NCI-H1048 (cell line): ENCODE data around the gene APOL6.
"Not testable (repeated sequence)": the region's sequence is repeated elsewhere in the genome, so short reads cannot be mapped to it uniquely, and the experiment has no call there.

Experiments
- DNase-seq: peaks from one replicate; lab custom pipeline; 2025; lab: John Stamatoyannopoulos, UW

The APOL6 gene

DNA sequence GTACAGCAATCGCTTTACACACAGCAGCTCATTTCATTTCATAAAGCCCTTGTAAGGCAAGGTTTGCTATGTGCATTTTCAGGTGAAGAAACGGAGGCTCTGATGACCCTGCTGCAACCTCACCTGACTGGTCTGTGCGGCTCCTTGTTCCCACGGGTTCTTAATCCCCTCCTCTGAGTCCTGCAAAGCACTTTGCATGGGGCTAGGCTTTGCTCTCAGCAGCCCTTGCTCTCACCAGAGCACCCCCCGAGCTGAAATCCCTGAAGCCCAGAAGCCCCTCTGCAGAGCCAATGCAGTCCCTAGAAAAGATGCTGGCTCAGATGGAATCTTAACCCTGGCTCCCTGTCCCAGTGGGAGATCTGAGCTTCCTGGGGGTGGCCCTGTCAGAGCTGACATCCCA is 11.0 kb upstream of the APOL6 start:
- DNase-seq, result no peak

DNA sequence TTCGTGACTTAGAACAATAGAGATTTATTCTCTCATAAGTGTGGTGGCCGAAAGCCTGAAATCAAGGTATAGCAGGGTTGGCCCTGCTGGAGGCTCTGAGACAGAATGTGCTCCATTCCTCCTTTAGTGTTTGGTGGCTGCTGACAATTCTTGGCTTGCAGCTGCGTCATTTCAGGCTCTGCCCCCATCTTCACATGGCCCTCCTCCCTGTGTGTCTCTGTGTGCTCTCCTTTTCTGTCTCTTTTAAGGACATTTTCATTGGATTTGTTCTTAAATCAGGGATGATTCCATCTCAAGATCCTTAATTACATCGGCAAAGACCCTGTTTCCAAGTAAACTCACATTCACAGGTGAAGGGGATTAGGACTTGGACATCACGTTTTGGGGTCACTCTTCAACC is 10.2 kb upstream of the APOL6 start:
- DNase-seq, result no peak

DNA sequence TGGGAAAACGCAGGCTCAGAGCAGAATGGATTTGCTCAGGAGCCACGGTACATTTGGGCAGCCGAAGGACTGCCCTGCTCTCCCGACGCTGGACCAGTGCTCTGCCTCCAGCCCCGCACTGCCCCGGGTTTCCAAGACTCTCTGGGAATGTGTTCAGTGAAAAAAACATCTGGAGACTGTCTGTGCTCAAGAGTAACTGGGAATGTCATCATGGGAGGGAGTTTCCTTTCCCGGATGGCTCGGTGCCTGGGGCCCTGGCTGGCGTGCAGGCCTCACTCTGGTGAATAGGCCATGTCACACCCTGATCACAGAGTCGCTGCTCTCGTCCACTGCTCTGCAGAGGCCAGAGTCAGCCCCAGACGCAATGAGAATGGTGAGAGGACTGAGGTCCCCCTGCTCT is 9.8 kb upstream of the APOL6 start:
- DNase-seq, result no peak

DNA sequence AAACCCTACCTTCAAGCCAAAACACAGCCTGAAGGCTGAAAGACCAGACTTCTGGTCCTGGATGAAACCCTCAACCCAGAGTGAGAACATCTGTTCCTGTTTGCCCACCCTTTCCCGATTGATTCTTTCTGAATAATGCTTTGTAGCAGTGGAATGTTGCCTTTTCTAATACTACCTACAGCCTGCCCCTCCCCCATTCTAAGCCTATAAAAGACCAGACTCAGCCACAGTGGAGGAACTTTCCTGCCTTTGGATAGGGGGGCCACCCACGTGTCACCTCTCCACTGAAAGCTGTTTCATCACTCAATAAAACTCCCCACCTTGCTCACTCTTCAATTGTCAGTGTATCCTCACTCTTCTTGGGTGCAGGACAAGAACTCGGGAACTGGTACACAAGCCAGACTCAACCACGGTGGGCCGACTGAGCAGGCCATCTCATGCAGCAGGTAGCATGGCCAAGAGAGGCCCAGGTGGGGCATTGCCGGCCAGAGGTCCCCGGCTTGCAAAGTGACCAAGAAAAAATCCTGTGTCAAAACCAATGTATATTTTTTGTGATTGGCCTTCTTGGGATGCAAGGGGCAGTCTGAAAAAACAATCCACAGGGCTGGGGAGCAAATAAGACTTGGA is 6.6 kb upstream of the APOL6 start:
- DNase-seq, result no peak

DNA sequence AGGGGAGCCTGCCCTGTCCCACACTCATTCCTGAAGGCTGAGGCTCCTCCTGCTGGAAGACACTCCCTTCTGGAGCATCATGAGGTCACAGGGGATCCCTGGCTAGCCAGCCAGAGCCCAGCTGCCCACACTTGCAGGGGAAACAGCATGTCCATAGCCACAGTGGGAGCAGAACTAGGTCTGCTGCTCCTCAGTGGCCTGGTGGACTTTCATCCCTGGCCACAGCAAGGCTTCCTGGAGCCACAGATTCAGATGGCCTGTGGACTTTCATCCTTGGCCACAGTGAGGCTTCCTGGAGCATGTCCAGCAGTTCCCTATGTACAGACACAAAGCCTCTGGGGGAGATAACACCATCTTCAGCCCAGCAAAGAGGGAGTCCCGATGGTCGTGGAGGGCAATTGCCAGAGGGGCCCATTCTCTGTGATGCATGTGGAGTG is 5.9 kb upstream of the APOL6 start:
- DNase-seq, result no peak

DNA sequence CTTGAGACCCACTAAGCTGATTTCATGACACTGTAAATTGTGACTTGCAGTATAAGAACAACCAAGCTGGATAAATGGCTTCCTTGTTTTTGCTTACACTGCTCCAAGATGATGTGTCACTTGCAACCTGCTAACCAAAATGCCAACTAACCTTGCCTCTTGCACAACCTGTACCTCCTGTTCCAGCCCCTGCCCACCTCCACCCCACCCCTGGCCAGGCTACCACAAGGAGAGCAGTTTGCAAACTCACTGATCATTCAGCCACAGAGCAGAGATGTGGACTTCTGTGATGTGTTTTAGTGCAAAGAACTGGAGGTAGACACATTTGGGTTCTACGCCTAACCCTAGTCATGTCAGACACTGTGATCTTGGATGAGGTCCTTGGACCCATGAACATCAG is 4.3 kb upstream of the APOL6 start:
- no peak for DNase-seq

DNA sequence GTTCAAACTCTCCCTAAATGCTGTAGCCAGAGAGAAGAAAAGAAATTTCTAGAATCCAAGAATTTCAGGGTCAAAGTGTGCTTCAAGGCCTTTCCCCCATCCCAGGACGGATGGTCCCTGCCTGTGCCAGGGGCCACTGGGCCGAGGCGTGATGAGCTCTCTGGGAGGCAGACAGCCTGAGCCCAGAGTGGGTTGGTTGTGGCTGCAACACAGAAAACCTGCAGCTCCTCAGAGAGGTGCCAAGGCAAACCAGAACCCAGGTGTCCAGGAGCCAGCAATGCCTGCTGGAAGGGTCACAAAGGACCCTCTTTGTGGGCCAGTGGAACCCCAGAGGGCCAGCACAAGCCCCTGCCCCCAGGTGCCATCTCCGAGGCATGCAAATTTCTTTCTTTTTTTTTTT is 2.6 kb upstream of the APOL6 start:
- DNase-seq, result no peak

DNA sequence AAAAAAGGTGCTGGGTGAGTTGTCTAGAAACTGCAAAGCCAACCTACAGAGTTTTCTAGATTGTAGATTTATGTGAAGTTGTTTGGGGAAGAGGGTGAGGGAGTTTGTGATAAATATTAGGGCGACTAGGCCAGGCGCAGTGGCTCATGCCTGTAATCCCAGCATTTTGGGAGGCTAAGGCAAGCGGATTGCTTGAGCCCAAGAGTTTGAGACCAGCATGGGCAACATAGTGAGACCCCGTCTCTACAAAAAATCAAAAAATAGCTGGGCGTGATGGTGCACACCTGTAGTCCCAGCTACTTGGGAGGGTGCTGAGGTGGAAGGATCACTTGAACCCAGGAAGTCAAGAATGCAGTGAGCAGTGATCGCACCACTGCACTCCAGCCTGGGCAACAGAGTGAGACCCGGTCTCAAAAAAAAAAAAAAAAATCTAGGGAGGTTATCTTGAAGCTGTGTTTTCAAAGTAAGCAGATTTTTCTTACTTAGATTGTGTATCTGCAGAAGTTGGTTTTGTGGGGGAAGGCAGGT is 844 bp downstream of the APOL6 start:
- no peak for DNase-seq

DNA sequence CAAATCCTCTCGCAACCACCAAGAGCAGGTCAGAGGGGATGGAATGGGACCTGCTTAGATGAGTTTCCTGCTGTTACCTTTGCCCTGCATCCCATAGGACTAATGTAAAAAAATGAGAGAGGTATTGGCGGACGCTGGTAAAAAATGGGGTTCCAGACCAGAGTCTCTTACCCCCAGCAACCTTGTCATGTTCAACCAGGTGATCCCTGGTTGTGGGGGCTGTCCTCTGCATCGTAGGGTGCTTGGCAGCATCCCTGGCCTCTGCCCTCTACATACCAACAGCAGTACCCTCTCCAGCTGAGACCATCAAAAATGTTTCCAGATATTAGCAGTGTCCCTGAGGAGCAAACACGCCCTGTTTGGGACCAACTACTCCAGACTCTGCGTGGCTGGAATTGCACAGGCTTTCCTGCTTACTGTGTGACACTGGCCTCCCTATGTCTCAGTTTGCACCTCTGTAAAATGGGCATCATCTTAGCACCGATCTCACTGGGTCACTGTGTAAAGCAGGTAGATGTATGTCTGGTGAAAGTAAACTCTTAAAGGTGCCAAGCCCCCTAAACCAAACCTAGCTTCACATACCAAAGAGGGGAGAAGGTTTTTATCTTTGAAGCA is 1.5 kb downstream of the APOL6 start:
- no peak for DNase-seq

DNA sequence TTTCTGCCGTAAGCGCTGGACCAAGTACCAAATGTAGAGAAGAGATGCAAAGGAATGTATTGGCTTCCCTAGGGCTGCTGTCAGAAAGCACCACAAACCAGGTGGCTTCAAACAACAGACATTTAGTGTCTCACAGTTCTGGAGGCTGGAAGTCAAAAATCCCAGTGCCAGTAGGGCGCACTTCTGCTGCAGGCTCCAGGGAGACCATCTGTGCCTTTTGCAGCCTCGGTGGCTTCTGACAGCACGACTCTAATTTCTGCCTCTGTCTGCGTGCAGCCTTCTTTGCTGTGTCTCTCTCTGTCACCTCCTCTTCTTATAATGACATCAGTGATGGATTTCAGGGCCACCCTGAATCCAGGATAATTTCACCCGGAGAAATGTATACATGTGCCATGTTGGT is 2.8 kb downstream of the APOL6 start:
- DNase-seq, result no peak

DNA sequence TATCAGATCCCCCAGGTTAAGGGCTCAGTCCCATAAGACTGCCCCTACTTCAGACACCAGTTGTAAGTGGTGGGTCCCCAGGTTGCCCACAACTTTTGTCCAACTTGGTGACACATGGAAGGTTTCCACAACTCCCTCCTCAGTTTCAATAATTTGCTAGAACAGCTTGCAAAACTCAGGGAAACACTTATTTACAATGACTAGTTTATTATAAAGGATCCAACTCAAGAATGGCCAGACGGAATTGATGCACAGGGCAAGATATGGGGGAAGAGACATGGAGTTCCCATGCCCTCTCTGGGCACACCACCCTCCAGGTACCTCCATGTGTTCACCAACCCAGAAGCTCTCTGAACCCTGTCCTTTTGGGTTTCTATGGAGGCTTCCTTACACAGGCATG is 5.6 kb downstream of the APOL6 start:
- no peak for DNase-seq

DNA sequence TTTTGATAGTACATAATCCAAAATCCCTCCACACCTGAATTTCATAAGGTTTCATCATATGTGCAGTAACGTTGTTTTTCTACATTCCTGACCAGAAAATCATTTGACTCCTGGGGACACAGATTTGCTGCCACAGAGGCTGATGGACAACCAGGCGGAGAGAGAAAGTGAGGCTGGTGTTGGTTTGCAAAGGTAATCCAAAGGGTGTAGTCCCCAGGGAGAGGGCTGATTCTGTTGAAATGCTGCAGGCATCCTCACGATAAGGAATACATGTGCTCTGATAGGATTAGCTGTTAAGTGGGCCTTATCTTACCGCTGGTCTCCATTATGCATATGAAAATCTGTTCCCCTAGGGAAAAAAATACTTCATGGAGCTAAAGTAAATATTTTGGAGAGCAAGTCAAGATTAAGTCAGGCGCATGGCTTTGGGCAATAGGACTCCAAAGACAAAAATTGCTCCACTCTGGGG is 8.1 kb downstream of the APOL6 start:
- no peak for DNase-seq

DNA sequence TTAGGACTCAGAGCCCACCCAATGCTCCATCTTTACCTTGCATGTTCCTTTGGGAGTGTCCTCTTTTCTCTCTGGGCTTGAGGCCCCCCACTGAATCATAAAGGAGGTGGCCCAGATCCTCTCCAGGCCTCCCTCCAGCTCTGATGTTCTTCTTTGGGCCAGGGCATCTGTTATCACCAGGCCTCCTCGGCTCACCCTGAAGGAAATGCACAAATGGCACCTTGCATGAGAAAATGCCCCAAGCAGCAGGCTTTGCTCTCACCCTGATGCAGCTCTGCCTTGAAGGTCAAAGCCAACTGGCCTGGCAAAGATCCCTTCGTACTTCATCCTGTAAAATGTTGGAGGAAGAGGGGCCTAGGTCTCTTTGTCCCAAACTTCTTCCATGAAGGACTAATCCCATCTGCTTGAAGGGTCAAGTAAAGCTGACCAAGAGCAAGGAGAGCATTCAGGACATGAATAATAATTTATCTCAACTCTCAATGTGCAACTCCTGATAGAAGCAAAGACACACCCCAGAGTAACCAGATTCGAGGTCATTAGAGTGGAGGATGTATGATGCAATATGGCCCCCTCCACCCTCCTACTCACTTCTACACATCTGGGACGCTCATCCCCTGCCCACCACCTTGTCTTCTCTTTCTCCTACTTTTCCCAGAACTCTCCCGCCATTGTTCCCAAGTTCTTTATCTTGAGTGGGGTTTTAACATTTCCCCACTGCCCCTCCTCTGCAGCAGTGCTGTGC is 9.5 kb downstream of the APOL6 start:
- no peak for DNase-seq

DNA sequence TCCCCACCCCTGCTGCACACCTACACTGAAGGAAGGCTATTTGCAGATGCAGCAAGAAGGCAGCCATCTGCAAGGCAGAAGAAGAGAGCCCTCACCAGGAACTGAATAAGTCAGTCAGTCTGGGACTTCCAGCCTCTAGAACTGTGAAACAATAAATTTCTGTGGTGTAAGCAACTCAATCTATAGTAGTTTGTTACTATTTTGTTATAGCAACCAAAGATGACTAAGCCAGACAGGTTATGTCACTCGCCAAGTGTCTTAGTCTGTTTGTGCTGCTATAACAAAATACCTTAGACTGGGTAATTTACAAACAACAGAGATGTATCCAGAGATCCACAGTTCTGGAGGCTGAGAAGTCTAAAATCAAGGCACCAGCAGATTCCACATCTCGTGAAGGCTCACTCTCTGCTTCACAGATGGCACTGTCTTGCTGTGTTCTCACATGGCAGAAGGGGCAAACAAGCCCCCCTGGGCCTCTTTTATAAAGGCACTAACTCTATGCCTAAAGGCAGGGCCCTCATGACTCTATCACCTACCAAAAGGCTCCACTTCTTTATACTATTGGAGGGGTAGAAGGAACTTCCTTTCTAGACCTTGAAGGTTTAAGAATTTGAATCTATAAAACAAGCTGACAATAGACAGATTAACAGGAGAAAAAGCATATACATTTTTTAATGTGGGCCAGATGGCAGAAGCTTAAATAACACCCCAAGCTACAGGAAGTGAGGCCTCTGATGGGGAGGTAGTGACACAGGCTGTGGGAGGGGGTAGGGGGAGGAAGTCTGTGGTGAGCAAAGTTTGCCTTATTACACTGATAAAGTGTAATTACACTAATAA is 12.3 kb downstream of the APOL6 start:
- DNase-seq, result no peak

DNA sequence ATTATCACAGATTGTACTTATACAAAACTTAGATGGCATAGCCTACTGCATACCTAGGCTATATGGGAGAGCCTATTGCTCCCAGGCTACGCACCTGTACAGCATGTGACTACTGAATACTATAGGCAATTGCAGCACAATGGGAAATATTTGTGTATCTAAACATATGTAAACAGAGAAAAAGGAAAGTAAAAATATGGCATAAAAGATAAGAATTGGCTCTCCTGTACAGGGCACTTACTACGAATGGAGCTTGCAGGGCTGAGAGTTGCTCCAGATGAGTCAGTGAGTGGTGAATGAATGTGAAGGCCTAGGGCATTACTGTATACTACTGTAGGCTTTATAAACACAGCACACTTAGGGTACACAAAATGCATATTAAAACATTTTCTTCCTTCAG is 13.2 kb downstream of the APOL6 start:
- no peak for DNase-seq

DNA sequence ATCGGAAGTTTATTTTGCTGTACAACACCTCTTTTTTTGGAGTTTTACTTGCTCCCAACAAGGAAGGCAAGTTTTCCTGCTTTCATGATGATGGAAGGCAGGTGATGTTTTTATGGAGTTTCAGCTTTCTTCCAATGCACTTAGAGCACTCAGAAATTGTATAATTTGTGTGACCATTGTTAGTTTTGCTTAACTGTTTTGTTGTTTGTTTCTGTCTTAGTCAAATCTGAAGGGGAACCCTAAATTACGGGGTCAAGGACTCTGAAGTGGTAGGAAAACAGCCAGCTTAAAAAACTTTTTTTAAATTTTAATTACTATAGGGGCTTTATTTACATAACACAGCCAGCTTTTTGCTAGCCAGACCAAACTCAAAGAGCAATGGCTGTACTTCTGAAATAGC is 14.7 kb downstream of the APOL6 start:
- no peak for DNase-seq

DNA sequence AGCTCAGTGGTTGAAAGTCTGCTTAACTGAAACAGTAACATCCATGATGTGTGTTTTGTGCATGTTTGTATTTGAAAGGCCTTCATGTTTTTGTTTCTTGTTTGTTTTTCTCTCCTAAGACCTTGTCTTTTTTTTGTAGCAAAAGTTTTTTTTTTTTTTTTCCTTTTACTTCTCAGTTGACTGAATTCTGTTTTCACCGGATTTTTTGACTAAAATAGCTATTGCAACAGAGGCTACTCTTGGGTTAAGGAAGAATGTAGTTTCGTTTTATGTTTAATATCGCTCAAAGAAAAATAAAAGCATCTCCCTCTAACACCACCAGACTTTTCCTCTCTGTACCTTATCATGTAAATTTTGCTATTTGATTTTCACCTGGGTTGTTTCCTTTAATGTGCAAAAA is 15.1 kb downstream of the APOL6 start:
- no peak for DNase-seq

DNA sequence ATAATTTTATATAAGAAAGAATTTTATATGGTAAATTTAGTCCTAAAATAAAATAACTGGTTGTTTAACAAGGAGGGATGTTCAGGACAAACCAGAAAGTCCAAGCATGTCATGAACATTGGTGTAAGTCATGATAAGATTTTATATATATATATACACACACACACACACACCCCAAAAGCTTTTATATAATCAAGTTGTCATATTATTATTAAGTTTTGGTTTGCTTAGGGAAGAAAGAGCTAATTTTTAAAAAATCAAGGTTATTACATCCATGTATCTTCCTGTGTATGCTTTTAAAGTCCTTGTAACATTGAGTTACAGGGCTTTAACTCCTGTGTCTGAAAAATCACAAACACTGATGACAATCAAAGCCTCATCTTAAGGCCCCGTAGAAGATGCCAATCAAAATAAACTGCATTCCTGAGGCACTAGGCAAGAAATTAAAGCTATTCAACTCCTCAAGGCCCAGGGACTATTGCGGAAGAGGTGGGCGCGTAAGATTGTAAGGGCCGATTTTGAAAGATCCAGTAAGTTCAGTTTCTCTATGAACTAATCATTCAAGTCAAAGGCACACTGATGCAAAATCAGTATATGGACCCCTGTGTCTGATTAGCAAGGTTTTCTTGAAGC is 16.8 kb downstream of the APOL6 start:
- no peak for DNase-seq

DNA sequence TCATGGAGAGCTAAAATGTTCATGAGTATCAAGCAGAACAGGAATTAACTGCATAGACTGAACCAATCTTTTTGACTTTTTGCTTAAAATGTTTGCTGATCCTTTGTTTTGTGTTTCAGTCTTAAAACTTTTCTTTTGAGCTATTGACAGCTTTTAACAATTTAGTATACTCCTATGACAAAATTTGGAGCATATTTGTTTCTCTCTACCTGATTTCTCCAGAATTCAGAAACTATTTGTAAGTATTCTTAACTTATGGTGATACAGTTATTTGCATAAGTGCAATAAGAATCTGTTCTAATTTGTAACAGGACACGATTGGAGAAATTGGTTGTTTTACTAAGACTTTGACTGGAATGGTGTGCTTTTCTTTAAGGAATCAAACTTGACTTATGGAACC is 18.5 kb downstream of the APOL6 start:
- not testable (repeated sequence) for DNase-seq

DNA sequence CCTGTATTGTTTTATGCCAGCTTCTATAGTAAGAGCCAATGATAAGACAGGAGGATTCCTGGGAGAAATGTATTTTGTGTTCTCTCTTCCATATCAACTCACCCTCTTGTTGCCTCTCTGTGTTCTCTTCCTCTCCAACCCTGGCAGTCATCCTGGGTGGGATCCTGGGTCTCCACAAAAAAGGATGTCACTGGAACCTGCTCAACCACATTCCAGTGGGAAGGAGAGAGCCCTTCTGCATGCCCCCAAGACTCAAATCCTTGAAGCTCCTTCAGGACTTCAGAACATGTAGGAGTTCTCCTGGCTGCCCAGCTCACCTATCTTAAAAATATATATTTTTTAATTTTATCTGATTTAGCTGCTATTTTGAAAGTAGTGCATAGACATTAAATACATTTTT is 26.1 kb downstream of the APOL6 start:
- no peak for DNase-seq

DNA sequence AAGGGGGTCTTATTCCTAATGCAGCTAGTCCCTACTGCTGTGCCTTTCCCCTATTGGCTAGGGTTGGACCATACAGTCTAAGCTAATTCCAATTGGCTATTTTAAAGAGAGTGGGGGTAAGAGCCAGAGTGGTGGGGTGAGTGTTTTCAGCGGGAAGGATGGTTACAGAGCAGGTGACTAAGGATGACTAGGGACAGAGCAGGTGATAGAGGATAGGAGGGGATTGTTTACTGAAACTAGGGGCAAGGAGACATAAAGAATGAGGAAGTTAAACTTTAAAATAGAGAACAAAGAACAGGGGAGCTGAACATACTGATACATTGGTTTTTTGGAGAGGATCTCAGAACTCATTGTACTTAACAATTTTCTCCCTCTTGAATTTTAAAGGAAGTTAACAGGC is 27.8 kb downstream of the APOL6 start:
- not testable (repeated sequence) for DNase-seq
